Activated CD4-positive, alpha-beta T cell treated with anti-CD3 and anti-CD28 coated beads, Interleukin-2, amount 50 U/mL, for 1 hour (primary cell): ENCODE data around the gene SLC15A2.
"Not testable (repeated sequence)": the region's sequence is repeated elsewhere in the genome, so short reads cannot be mapped to it uniquely, and the experiment has no call there.

Source experiments
- DNase-seq: peaks from one replicate; pipeline ENCODE4 v3.0.0-alpha.2; 2020

SLC15A2 gene

DNA sequence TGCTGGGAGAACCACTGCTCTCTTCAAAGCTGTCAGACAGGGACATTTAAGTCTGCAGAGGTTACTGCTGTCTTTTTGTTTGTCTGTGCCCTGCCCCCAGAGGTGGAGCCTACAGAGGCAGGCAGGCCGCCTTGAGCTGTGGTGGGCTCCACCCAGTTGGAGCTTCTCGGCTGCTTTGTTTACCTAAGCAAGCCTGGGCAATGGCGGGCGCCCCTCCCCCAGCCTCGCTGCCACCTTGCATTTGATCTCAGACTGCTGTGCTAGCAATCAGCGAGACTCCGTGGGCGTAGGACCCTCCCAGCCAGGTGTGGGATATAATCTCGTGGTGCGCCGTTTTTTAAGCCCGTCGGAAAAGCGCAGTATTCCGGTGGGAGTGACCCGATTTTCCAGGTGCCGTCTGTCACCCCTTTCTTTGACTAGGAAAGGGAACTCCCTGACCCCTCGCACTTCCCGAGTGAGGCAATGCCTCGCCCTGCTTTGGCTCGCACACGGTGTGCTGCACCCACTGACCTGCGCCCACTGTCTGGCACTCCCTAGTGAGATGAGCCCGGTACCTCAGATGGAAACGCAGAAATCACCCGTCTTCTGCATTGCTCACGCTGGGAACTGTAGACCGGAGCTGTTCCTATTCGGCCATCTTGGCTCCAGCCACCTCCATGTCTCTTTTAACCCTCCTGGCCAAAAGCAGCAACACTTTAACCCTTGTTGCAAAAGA lies 44.1 kb downstream of the SLC15A2 start:
- DNase-seq = not testable (repeated sequence)

DNA sequence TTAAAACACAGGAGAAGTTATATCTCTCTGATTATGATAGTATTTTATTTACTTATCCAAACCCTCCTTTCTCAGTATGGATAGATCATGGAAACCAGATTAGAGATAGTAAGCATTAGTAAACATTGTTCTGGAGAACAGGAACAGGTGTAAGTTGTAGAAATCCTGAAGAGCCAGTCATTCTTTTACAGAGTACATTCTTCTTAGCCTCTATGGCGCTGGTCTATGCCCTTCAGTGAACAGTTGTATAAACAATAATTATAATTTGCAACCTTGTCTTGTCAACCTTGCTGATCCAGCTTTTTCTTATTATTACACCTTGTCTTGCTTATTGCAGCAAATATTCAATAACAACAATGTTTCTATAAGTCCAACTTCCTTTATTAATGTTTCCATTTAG lies 47.4 kb downstream of the SLC15A2 start:
- DNase-seq = no peak

DNA sequence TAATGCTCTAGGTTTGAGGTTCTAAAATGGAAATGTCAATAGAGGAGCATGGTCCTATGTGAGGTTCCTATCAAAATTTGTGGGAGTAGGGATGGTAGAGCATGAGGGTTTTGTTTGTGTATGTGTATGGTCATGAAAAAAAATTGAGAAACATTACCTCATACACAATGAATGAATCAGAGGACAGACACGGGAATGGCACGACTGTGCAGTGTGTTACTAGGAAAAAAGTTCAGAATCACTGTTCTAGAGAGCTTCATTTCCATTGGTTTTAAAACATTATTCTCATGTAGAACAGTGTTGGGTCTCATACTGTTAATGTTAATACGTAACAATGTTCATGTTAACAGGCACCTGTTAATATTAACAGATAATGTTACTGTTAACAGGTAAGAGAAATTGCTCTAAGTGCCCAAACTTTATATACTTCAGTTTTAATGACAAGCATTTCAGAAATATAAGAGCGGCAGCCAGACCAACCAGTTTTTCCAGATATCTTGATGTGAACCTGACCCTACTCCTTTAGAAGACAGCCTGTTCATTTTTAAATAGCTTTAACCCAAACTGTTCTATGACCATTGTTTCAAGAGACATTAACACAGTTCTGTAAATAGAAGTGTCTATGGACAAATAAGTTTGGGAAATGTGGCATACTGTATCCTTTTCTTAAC lies 48.0 kb downstream of the SLC15A2 start:
- no peak for DNase-seq

DNA sequence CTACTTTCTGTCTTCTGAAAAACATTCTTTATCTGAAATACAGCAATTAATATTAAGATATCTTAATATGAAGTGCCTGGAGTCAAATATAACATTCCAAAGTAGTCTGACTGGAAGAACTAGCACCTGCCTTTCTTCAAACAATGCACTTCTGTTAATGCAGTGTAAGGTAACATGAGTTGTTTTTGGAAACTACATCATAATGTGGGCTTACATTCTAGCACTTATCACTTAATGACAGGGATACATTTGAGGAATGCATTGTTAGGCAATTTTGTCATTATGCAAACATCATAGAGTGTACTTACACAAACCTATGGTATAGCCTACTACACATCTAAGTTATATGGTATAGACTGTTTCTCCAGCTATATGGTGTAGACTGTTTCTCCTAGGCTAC lies 49.2 kb downstream of the SLC15A2 start:
- no peak for DNase-seq

DNA sequence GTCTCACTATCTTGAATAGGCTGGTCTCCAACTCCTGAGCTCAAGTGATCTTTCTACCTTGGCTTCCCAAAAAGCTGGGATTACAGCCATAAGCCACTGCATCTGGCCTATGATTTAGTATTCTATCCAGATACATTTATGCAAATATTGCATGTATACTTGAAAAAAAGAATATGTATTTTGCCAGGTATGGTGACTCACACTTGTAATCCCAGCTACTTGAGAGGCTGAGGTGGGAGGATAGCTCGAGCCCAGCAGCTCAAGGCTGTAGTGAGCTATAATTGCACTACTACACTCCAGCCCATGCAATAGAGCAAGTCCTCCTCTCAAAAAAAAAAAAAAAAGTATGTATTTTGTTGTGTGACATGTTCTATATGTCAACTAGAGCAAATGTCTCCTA lies 54.4 kb downstream of the SLC15A2 start:
- DNase-seq = no peak

DNA sequence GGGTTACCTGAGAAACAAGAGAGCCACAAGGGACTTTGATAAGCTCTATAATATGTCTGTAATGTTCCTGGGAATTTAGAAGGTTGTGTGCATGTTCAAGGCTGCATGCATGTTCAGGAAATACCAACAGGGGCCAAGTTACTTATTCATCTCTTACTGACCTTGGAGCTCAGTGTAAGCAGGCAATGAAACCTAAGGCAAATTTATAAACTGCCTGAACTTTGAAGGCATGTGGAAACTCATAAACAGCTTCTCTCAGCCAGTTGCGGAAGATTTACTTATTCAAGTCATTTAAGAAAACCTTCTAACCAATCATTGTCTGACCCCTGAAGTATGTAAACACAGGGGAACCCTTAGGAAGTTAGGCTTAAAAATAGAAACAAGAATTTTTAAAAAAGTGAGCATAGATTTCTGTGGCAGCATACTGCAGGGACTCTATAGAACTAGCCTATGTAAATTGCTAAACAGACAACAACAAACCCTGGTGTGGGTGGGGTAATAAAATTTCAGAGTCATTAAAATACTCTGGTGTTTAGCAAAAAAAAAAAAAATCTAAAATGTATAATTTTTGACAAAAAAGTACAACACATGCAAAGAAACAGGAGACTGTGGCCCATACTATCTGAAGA lies 57.2 kb downstream of the SLC15A2 start:
- no peak for DNase-seq

DNA sequence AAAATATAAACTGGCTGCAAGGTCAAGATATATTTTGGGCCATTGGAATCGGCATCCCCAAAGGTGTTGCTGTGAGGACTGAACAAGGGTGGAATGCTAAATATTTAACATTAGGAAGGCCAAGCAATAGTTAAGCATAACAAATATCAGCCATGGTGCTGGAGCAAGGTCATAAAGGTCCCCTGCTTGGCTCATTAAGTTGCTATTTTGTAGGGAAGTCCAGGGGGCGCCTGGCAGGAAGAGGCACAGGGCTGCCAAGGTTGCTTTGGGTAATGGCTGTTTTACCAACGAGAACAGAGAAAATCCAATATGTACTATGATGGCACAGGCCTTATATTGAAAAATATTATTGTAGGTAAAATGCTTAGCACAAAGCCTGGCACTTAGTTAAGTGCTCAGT lies 62.2 kb downstream of the SLC15A2 start:
- no peak for DNase-seq

DNA sequence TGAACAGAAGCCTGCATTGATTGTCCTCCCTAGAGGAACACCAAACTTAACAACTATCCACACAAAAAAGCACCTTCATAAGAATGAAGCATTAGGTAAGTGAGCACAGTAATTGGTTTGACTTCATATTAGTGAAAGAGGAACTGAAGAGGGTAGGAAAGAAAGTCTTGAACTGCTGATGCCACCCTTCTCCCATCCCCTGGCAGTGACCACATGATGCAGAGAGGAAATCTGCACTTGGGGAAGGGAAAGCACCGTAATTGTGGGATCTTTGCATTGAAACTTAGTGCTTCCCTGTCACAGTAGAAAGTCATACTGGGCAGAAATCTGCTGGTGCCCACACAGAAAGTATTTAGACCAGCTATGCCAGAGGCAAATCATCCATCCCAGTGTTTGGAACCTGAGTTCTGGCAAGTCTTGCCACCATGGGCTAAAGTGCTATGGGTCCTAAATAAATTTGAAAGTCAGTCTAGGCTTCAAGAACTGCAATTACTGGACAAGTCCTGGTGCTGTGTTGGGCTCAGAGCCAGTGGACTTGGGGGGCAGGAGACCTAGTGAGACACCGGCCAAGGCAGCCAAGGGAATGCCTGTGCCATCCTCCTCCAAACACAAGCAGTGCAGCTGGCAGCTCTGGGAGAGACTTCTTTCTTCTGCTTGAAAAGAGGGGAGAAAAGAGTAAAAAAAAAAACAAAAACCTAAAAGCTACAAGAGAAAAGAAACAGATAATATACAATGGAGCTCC lies 63.6 kb downstream of the SLC15A2 start:
- no peak for DNase-seq

DNA sequence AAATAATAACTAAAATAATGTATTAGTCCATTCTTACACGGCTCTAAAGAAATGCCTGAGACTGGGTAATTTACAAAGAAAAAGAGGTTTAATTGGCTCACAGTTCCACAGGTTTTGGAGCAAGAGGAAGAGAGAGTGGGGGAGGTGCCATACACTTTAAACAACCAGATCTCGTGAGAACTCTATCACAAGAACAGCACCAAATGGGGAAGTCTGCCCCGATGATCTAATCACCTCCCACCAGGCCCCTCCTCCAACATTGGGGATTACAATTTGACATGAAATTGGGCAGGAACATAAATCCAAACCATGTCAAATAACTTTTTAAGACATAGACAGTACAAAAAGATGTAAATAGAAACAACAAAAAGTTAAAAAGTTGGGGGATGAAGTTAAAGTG lies 64.6 kb downstream of the SLC15A2 start:
- no peak for DNase-seq

DNA sequence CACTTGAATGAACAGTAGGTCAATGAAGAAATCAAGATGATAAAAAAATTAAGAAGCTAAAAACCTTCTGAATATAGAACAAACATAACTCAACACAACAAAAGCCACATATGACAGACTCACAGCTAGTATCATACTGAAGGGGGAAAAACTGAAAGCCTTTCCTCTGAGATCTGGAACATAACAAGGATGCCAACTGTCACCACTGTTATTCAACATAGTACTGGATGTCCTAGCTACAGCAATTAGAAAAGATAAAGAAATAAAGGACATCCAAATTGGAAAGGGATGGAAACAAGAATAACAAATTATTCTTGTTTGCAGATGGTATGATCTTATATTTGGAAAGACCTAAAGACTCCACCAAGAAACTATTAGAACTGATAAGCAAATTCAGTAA lies 67.1 kb downstream of the SLC15A2 start:
- DNase-seq = no peak

DNA sequence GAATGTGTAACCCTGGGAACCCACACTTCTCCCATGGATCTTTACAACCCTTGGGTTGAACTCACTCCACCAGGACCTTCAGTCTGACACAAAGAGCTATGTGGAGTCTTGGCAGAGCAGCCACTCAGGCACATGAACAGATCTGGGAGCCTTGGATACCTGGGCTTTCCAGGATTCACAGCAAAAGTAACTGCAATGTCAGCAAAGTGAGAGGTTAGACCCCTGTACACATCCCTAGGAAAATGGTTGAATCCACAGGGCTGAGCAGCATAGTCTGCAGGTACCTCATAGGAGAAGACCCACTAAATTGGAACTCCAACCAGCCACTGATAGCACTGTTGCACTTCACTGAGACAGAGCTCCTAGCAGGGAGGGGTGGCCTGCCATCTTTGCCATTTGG lies 68.2 kb downstream of the SLC15A2 start:
- DNase-seq = no peak

DNA sequence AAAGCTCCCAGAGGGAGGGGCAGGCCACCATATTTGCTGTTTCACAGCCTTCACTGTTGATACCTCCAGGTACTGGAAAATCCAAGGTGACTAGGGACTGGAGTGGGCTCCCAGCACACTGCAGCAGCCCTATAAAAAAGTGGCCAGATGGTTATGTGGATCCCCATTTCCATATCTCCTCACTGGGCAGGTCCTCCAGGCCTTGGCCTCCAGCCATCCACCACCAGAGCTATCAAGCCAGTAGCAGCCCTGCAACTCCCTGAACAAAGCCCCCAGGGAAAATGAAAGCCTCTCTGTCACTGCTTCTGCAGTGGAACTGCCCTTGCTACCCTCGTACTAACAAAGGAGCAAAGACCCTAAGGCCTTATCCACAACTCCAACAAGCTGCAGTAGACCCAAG lies 69.4 kb downstream of the SLC15A2 start:
- DNase-seq = no peak

DNA sequence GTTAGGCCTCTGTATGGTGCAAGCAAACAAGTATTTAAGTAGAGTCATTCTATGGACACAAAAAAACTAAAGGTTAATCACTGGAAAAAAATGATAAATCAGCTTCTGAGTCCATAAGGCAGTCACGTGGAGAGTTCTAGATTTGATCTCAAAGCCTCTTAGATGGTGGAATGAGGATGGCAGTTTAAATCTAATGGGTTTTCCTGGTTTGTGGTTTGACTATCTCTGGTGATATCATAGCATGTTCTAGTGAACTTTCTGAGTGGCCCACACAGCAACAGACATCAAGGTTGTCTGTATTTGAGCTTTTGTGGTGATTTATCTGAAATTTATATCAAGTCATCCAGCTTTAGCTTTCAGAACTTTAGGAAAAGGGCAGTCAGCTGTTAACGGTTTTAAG lies 75.4 kb downstream of the SLC15A2 start:
- DNase-seq = no peak

DNA sequence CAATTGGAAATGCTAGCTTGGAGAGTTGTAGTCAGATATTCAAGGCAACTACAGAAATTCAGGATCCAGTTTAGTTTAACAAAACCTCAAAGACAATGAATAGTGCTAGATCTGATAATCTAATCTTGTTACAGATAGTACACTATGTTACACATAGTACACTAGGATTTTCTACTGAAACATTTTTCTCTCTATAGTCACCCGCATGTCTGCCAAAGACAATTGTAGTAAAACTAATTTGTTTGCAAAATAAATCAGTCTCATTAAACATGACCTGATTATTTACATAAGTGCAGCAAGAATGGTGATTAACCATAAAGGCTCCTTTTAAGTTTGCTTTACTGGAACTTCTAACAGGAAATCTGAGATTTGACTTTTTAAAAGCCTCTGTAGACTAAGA lies 75.8 kb downstream of the SLC15A2 start:
- no peak for DNase-seq

DNA sequence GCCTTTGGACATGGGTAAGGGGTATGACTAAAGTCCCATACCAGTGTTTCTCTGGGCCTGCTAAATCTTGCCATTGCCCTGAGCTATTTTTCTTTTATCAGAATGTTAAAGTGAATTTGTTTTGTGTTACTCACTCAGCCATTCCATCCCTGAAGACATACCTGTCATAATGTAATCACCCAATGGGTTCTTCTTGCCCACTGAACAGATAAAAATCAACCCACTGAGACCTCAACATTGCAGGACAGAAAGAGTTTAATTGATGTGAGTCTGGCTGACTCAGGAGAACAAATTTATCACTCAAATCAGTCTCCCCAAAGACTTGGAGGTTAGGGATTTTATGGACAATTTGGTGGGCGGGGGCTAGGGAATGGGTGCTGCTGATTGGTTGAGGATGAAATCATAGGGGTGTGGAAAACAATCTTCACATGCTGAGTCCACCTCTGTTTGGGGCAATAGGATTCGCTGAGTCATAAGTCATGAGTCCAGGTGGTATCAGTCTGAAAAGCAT lies 80.5 kb downstream of the SLC15A2 start:
- DNase-seq = no peak

DNA sequence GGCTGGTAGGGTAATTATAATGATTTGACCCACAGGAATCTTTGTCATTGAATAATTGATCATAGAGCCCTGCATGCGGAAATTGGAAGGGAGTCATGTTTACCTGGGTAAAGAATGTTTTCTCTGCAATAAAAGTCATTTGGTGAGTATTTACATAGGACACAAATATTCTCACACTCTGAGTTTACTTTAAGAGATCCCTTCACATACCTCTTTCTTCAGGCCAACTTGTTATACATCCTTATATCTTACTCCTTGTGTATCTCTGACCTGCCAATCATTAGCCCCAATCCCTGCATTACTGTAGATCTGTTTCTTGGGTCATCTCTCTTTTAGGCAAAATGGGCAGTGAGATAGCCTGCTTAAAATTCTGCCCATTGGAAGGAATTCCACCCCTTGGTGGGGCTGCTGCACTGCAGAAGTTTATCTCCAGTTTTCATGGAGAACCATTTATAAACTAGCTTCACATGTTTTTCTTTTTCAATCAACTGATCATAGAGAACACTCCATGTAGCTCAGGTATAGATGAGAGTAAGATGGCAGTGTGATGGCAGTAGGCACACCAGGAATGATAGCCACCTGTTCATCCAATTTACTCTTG lies 81.6 kb downstream of the SLC15A2 start:
- DNase-seq = no peak

DNA sequence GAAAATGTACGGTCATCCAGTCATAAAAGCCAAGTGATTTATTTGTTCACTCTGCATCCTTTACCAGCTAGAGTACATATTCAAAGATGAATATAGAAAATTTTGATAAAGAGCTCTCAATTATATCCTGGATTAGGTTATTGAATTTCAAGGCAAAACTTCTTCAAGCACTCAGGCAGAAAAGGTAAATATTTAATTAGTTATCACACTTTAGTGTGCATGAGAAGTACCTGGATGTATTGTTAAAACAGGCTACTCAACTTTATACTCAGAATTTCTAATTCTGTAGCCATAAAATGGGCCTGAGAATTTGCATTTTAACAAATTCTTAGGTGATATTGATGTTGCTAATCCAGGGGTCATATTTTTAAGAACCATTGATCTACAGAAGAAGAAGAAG lies 82.5 kb downstream of the SLC15A2 start:
- DNase-seq = no peak

DNA sequence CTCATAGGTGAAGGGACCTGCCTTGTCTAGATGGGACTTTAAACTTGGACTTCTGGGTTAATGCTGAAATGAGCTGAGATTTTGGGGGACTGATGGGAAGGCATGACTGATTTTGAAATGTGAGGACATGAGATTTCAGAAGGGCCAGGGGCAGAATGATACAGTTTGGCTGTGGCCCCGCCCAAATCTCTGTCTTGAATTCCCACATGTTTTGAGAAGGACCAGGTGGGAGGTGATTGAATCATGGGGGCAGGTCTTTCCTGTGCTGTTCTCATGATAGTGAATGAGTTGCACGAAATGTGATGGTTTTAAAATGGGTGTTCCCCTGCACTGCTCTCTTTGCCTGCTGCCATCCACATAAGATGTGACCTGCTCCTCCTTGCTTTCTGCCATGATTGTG lies 85.0 kb downstream of the SLC15A2 start:
- DNase-seq = no peak

DNA sequence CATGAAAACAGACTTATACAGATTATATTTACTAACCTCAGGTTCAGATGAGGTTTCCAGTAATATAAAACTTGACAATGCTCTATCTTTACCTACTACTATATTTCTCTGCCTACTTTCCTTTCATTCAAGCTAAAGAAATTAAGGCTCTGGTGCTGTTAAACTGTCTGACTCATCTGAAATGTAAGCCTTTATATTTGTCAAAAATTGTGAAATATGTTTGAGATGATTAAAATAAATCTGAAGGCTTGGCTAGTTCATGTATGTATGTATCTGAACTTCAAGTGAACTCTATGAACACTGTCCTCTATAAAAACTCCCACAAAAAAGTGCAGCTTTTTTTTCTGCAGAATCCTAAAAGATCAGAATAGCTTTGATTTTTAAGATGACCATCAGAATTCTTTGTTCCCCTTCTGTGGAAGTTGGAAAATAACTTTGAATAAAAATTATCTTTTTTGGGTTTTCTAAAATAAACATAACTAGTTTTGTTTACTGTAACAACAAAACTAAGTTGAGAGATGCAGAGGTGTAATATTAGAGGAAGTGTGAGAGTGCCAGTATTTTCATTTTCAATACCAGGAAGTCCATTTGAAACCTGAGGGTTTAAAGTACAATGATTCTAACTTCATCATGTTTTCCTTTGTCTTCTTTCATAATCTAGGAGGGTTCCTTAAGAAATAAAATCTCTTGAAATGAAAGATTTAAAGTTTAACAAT lies 85.7 kb downstream of the SLC15A2 start:
- no peak for DNase-seq

DNA sequence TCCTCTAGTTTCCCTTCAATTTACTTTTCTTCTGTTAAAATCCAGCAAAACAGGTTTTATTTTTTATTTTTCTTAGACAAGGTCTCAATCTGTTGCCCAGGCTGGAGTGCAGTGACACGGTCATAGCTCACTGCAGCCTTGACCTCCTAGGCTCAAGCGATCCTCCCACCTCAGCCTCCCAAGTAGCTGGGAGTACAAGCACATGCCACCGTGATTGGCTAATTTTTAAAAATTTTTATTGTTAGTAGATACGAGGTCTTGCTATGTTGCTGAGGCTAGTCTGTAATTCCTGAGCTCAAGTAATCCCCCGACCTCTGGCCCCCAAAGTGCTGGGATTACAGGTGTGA lies 86.2 kb downstream of the SLC15A2 start:
- DNase-seq = no peak

DNA sequence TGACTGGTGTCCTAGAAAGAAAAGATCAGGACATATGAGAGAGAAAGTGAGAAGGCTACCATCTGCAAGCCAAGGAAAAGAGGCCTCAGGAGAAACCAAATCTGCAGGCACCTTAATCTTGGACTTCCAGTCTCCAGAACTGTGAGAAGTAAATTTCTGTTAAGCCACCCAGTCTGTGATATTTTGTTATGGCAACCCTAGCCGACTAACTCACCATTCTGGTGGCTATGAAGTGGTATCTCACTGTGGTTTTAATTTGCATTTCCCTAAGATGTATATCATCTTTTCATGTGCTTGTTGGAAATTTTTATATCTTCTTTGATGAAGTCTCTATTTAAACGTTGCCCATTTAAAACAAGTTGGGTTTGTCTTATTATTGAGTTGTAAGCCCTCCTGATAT lies 87.3 kb downstream of the SLC15A2 start:
- DNase-seq = no peak

DNA sequence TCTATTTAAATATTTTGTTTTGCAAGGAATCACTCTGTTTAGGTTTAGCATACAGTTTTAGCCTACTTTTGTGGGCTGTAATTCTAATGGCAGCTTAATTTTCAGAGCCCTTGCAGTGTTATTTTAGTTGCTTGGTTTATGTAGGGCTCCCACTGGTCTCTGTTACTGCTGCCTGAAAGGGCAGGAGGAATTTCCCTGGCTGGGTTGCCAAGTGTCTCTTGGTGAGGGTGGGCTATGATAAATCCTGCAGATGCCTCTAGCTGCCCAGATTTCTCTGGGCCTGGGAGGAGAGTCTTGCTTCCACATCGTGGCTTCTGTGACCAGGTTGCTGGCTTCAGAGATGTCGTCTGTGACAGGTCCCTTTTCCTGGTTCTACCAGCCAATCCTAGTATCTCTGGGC lies 91.6 kb downstream of the SLC15A2 start:
- DNase-seq = no peak

DNA sequence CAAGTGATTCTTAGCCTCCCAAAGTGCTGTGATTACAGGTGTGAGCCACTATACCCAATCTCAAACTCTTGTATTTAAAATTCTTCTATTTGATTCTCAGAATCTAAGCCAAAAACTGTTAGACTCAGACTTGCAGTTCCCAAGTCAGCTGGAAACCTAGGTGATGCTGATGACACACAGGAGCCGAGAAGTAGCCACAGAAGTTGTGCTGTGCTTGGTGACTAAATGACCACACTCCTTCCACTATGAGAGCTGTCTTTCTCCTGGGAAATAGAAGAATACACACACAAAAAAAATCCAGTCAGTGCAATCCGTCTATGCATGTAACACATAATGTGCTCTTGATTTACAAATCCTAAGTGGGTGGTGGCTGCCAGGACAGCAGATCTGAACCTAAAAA lies 93.9 kb downstream of the SLC15A2 start:
- no peak for DNase-seq
